HT1080 (cell line): ENCODE measurements around the gene RFPL2. TPM values are rescaled to one million over a fixed set of nuclear protein-coding genes. Genes with fewer than 3 reads are reported as not detected.
"Not testable (repeated sequence)": the region's sequence is repeated elsewhere in the genome, so short reads cannot be mapped to it uniquely, and the experiment has no call there.

Experiments used
- DNase-seq: peaks from one replicate; pipeline ENCODE4 v3.0.0-alpha.2; 2015; ENCODE audit warnings: low read depth
- small RNA-seq: library from RNA; depleted of rRNA; stranded (forward); fragments of <200 nt; gene quantifications from one replicate; pipeline ENCODE3, GENCODE V24; 2014
- total RNA-seq: library from RNA; depleted of rRNA; stranded (reverse); fragments of >200 nt; shearing (Covaris generic); gene quantifications from 2 replicates; pipeline ENCODE4 v1.2.3, GENCODE V29; 2014; rRNA removed

Gene RFPL2
- total RNA-seq, 1 experiment from 2014 or later: not detected

DNA sequence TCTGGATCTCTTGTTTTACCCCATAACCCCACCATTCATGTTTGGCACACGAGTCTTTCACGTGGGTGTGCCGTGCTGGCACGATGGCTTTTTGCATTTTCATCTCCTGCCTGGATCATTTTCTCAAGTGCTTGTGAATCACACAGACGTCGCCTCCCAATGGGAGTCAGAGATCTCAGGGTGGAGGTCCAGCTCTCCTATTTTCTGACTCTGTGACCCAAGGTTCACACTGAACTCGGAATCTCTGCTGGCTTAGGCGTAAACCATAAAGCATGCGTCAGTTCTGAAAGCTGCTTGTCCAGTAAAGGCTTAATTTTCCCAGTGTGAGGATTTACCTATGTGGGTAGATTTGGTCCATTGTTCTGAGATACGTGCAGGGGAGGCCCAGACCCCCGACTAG, 29.8 kb downstream of the RFPL2 start:
- no peak for DNase-seq

DNA sequence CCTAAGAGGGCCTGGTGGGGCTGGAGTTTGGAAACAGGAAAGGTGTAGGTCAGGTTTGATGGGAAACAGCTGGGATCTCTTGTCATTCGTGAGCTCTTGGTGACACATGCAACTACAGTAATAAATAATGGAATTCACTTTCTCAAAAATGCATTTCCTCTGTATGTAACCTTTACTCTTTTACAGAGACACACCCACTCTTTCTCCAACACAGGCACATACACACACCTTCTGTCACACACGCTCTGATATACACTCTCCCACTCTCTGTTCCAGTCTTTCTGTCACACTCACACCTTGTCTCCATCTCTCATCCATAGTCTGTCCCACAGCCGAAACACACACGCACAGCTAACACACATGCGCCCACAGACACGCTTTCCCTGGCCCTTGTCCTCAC, 39.2 kb downstream of the RFPL2 start:
- no peak for DNase-seq

DNA sequence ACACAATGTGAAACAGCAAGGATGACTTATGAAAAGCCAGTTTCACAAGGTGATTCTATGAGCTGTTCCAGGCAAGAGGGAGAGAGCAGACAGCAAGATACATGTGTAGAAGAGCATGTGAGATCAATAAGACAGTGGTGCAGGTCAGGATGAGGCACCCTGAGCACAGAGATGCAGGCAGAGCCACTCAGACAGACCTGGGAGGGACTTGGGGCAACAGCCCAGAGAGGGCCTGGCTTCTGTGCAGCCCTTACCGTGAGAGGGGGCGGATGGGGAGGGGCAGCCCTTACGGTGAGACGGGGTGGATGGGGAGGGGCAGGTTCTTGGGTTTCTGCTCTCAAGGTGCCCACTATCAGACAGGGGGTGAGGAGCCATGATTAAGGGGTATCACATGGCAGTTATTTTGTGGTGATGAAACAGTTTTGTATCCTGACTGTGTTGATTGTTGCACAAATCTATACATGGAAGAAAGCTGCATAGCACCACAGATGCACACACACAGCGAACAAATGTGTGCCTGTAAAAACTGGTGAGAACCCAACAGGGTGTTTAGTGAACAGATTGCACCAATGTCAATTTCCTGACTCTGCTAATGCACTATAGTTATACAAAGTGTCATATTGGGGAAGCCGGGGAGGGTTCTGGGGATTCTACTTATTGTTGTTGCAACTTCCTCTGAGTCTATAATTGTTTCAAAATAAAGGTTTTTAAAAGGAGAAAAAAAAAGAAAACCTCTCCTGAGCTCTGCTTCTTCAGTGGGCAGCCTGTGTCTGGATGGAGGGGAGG, 40.6 kb downstream of the RFPL2 start:
- no peak for DNase-seq

DNA sequence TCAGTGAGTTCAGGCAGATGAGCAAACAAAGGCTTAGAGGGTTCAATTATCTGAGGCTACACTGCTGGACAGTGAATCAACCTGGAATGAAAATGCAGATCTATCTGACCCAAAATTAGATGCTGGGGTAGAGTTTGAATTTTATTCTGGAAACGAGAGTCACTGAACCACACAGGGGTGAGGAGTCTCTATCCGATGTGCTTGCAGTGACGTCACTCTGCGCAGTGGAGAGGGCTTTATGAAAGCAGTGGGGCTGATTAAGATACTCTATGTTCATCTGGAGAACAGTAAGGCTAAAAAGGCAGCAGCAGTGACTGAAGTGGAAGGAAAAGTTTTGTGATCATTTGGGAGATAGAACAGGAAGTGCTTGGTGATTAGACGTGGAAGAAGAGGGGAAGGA, 44.5 kb downstream of the RFPL2 start:
- not testable (repeated sequence) for DNase-seq

DNA sequence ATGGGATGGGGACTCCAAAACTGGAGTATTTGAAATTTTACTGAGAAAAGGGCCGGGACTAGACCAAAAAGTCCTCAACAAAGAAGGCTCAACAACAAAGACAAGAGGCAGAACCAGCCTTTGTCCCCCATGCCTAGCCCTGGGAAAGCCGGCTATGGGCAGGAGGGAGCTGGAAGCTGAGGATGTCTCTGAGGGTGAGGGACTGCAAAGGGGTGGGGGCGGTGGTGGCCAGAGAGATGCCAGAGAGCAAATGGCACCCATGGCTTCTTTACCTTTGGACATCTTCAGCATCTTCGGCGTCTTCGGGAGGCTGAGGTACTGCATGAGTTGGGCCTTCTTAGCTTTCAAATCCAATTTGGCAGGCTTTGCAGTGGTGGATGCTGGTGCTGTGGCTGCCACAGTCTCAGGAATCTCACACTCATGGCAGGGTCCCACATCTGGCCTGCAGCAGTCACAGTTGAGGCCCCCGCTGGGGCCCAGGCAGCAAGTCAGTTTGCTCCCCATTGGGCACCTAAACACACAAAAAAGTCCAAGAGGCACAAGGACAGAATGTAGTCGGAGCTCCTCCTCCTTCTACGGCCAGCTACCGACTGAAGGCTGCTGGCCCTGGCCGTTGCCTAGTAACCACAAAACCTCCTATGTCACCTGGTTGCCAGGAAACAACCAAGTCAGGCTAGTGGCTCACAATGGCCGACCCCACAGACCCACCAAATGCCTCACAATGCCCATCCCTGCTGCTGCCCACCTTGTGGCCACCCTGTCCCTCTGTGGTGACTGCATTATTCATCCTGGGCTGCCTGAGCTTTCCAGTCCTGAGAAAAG, 46.0 kb downstream of the RFPL2 start, which contains the start of gene C22orf42:
TSS of gene C22orf42 (minus strand) at position 592 of the 822 bp plus-strand sequence. CDS start at position 504, 88 bp downstream.
- DNase-seq: no peak

DNA sequence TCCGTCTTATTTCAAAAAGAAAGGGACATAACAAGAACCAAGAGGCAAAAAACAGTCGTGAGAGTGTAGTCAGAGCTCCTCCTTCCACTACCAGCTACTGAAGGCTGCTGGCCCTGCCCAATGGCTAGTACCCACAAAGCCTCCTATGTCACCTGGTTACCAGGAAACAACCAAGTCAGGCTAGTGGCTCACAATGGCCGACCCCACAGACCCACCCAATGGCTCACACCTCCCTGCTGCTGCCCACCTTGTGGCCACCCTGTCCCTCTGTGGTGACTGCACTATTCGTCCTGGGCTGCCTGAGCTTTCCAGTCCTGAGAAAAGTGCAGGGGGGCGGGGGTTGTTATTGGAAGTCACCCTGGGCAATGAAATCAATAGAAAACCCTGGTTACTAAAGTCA, 47.2 kb downstream of the RFPL2 start:
- DNase-seq: not testable (repeated sequence)

DNA sequence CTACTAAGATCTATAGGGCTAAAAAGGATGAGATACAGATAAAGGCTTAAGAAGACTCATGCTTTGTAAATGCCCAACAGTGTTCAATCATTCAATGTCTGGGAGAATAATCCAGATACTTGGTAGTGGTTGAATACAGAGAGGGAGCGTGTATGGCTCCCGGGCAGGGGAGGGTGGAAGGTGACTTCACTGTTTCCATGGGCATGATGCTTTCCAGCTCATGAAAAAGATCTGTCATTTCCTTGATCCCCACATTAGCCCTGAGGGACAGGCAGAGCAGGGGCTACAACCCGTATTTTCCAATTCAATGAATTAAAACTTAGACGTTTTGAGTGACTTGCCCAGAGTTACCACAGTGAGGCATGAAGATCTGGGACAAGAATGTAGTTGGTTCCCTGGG, 50.1 kb downstream of the RFPL2 start:
- not testable (repeated sequence) for DNase-seq

DNA sequence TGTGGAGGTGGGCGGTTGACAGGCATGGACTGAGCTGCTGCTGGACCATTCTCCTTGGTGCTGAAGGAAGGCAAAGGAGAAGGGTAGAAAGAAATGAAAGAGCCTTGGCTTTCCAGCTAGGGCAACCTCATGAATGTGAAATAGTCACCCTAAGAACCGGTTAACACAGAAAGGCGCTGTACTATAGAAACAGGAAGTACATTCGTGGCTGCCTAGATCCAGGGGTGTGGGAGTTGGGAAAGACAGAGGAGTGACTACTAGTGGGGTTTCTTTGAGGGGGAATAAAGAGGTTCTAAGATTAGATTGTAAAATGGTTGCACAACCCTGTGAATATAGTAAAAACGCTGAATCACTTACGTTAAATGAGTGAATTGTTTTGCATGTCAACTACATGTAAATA, 53.2 kb downstream of the RFPL2 start:
- not testable (repeated sequence) for DNase-seq

DNA sequence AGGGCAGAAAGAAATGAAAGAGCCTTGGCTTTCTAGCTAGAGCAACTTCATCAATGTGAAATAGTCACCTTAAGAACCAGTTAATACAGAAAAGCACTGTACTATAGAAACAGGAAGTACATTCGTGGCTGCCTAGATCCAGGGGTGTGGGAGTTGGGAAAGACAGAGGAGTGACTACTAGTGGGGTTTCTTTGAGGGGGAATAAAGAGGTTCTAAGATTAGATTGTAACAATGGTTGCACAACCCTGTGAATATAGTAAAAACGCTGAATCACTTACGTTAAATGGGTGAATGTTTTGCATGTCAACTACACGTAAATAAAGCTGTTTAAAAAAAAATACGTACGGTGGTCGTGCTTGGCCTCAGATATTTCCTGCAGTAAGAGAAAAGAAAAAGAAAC, 54.2 kb downstream of the RFPL2 start:
- DNase-seq: not testable (repeated sequence)

DNA sequence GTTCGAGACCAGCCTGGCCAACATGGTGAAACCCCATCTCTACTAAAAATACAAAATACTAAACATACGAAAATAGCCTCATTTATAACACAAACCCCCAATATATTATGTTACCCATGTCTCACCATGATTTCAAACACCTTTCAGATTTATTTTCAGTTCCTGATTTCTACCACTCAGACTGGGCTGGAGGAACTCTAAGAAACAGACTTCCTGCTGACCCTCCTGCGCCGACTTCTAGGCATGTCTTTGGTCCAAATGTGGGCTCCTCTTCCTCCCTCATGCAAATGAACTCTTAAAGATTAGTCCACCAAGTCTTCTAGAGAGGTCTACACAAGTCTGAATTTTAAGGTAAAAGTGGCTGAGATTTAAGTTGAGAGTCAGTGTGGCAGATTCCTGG, 56.5 kb downstream of the RFPL2 start:
- not testable (repeated sequence) for DNase-seq

DNA sequence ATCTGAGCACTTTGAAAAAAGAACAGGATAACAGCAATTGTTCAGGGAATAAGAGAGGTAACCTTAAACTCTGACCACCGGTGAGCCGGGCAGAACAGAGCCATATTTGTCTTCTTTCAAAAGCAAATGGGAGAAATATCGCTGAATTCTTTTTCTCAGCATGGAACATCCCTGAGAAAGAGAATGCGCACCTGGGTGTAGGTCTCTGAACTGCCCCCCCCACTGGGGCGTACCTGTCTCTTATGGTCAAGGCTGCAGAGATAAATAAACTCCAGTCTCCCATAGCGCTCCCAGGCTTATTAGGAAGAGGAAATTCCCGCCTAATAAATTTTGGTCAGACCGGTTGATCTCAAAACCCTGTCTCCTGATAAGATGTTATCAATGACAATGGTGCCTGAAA, 57.7 kb downstream of the RFPL2 start:
- not testable (repeated sequence) for DNase-seq

DNA sequence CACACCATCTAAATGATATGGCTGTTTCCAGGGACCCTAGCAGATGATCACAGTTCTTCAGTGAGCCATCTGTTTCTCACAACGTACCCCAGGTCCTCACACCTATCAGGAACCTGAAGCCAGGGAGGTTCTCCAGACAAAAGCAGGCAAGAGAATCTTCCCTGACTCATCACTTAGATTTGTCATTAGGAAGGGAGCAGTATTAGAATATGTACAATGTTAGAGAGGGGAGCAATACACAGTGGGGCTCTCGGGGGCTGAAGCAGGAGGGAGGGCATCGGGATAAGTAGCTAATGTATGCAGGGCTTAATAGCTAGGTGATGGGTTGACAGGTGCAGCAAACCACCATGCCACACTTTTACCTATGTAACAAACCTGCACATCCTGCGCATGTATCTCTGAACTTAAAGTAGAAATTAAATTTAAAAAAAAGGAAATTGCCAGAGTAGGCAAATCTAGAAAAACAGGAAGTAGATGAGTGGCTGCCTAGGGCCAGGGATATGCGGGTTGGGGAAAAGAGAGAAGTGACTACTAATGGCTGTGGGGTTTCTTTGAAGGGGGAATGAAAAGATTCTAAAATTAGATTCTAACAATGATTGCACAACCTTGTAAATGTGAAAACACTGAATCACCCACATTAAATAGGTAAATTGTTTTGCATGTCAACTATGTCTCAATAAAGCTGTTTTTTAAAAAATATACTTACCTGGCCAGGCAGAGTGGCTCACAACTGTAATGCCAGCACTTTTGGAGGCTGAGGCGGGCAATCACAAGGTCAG, 60.2 kb downstream of the RFPL2 start:
- no peak for DNase-seq

DNA sequence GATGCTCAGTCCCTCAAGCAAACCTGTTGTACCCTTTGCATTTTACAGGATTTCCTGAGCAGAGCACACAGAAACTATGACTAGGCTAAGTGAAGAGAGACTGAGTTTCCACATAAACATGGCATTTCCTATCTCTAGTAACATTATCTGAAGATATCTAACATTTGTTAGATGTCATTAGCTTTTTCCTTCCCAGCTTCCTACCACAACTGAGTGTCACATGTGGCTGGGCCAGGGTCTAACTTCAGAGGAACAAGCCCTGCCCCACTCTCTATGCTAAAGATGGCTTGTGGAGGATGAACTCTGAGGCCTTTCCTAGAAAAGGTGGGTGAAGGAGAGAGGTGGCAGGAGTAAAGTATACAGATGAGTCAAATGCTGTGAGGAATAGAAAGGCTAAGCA, 62.3 kb downstream of the RFPL2 start:
- no peak for DNase-seq

DNA sequence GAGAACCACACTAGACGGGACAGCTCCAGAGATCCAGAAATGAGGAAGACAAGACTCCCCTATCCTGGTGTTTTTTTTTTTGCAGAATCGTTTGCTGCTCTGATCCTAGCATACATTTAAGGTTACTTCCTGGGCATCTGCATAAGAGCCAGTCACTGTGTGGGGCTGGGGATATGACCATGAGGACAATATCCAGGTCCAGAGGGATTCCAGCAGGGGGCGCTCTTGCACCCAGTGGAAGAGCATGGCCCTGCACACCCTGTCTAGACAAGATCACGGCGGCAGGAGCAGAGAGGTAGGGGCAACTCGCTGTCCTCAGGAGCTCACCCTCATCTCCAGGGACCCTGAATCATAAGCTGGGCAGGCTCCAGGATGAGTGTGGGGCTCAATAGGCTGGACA, 64.2 kb downstream of the RFPL2 start:
- DNase-seq: not testable (repeated sequence)

Small RNAs within 50 kb of the gene (small RNA-seq; reads per million reads assigned to genes)
- not detected for gene RF02171

Other genes starting within 250 kb of the RFPL2 start
- gene SLC5A1, start 161.8 kb downstream of the RFPL2 start, total RNA-seq: not detected in 2 replicates
- gene C22orf42, start 45.8 kb downstream of the RFPL2 start, total RNA-seq: not detected in 2 replicates
- gene SLC5A4, start 50.3 kb upstream of the RFPL2 start, total RNA-seq: 0.53 and 1.2 TPM in 2 replicates
- gene RFPL3, start 152.8 kb upstream of the RFPL2 start, total RNA-seq: not detected in 2 replicates
- gene RTCB, start 207.2 kb upstream of the RFPL2 start, total RNA-seq: 86.6 and 101 TPM in 2 replicates